LNCAP (cell line): ENCODE measurements around the gene INA.

ENCODE experiments used
- TF ChIP-seq, protein P1 (sequence below): fragments of 450-650 bp; IDR thresholded peaks from 2 replicates; pipeline ENCODE4 v1.5.1; 2017; ENCODE audit warnings: mild to moderate bottlenecking

INA gene

DNA sequence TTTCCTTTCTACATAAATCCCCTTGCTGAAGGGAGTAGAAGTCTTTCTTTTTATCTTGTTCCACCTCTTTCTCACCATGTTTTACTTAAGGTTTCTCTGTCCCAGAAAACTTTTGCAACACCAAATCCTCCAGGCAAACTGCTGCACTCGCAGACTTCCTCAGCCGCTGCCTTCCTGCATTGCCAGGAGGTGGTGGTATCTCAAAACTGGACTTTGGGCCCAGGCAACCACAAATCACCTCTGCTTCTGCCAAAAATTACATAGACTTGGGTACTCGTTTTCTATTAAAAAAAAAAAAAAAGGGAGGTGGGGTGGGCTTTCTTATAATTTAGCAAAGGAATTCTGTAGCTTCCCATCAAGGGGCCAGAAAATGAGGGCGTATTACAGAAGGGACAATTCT, 14.7 kb downstream of the INA start:
- TF ChIP-seq, protein P1, sequence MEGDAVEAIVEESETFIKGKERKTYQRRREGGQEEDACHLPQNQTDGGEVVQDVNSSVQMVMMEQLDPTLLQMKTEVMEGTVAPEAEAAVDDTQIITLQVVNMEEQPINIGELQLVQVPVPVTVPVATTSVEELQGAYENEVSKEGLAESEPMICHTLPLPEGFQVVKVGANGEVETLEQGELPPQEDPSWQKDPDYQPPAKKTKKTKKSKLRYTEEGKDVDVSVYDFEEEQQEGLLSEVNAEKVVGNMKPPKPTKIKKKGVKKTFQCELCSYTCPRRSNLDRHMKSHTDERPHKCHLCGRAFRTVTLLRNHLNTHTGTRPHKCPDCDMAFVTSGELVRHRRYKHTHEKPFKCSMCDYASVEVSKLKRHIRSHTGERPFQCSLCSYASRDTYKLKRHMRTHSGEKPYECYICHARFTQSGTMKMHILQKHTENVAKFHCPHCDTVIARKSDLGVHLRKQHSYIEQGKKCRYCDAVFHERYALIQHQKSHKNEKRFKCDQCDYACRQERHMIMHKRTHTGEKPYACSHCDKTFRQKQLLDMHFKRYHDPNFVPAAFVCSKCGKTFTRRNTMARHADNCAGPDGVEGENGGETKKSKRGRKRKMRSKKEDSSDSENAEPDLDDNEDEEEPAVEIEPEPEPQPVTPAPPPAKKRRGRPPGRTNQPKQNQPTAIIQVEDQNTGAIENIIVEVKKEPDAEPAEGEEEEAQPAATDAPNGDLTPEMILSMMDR, result no peak

DNA sequence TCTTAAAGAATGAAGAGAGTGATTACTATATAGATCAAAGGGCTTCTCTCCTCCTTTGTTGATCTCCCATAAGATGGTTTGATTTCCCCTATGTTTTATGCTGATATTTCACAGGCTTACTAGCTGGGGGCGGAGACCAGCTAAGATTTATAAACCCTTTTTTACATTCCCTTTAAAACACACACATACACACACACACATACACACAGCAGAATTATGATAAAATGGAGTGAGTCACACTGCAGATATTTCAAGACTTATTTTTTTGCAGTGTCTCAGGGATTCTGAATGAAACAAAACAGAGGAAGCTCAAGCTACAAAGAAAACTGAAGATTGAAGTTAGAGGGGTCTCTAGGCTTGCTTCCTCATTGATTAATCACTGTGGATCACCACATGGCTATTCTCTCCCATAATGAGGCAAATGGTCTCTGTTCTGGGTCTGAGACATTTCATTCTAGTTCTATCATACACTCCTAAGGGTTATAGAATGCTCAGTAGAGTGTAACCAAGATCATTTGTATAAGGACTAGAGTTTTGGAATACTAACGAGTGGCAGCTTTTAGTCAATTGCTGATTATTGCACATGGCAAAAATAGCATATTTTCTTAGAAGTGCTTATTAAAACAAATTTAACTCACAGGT, 18.6 kb downstream of the INA start:
- TF ChIP-seq, protein P1, result no peak

DNA sequence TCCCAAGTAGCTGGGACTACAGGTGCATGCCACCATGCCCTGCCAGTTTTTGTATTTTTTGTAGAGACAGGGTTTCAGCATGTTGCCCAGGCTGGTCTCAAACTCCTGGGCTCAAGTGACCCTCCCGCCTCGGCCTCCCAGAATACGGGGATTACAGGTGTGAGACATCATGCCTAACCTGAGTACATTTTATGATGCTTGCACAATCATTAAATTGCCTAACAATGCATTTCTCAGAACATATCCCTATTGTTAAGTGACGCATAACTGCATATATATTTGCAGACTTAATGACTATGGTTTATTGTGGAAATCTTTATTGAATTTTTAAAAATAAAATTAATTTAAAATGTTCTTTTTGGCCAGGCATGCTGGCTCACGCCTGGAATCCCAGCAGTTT, 30.7 kb downstream of the INA start:
- TF ChIP-seq, protein P1, result no peak

DNA sequence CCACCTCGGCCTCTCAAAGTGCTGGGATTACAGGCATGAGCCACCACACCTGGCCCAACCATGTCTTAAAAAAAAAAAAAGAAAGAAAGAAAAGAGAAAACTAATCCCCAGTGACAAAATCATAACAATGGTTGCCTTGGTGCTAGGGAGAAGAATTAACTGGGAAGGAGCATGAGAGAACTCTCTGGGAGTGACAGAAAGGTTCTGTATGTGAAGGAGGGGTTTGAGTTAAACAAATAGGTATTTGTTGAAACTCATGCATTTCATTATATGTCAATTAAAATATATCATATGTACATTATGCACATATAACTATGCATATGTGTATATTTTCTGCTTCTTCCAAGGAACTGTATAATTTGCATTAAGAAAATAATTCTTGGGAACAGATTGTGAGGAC, 33.3 kb downstream of the INA start:
- TF ChIP-seq, protein P1, result no peak

DNA sequence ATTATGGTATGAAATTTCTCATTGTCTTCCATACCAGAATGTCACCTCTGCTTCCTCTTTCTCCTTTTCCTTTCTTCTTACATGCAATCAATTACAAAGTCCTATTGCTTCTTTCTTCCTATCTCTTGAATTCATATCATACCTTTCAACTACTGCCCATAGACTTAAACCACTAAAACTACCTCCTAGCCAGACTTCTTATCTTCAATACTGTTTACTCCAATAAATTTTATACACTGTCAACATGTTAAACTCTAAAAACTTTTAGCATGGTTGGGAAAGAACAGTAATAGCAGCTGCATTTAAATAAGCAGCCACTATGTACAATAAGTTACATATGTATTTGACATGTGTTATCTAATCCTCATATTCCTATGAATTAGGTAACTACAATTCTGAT, 39.1 kb downstream of the INA start:
- TF ChIP-seq, protein P1, result no peak

DNA sequence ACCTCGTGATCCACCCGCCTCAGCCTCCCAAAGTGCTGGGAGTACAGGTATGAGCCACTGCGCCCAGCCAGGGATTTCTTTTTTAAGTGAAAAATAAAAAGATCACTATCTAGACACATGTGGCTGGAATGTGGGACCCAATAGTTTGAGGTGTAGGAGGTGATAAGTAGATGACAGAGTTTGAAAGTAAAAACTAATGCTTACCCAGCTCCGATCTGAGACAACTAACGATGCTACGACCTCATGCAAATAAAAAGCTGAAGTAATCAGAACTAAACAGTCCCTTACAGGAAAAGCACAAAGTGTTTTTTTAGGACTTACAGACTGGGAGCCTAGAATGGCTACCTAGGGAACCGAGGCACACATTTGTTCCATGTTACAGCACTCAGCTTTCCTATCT, 51.0 kb downstream of the INA start:
- TF ChIP-seq, protein P1, result no peak

DNA sequence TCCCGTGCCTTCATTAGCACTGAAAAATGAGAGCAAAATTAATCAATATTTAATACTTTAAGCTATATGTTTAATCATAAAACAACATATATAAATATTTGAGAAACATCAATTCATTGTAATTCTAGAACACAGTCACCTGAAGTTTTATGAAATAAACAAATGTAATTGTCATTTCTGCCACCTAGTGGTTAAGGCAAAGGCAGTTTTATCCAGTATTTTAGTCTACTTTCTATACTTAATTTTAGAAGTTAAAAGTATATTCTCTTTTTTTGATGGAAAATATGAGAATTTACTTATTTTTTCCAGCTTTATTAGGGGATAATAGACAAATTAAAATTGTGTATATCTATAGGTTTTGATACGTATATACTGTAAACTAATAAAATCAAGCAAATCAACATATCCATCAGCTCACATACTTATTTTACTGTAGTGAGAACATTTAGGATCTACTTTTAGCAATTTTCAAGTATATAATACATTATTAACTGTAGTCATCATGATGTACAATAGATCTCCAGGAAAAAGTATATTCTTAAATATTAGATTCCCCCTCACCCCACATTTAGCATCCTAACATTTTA, 57.1 kb downstream of the INA start:
- TF ChIP-seq, protein P1, result peak; percentile 76
